Stimulated activated CD8-positive, alpha-beta memory T cell treated with anti-CD3 and anti-CD28 coated beads, Interleukin-15, amount 100 ng/mL, for 48 hours (primary cell): ENCODE measurements around the gene NUDT7.

Experiments
- DNase-seq, 2 donors: peaks; one replicate each; pipeline ENCODE4 v3.0.0-alpha.2; 2020; ENCODE audit warnings: low read depth in 2 of 2

The NUDT7 gene

GRCh38 chr16:77780378-77780837 lies 58.1 kb downstream of the NUDT7 start:
- DNase-seq: no peak

- no peak for DNase-seq
Observed at GRCh38 chr16:77781091-77781490, 58.8 kb downstream of the NUDT7 start.

- no peak for DNase-seq
Observed at GRCh38 chr16:77782694-77783093, 60.4 kb downstream of the NUDT7 start.

- no peak for DNase-seq
Observed at GRCh38 chr16:77784441-77785372, 62.4 kb downstream of the NUDT7 start.

- no peak for DNase-seq
Observed at GRCh38 chr16:77785373-77785764, 63.1 kb downstream of the NUDT7 start.

DNA sequence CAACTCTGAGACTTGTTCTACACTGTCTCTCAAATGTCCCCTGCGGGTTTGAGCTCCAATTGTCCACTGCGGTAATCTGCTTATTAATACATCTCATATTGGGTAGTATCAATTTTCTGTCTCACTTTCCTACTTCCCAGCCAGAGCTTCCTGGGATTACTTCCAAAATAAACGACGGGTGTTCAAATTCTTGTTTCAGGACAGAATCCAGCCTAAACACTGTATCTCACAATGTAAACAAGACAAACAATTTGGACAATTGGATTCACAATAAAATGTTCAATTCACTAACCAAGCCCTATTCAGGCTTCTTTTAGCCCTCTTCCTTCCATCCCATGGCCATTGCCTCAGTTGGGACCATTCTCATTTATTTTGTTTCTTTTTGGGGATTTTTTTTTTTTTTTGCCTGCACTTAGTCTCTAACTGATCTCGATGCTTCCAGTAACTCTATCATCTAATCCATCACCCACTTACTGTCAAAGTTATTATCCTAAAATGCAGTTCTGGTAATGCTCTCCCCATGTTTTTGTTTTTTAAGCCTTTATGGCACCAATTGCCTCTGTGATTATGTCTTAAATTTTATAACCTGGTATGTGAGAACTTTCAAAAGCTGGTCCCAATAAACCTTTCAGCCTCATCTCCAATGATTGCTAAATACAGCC lies 64.0 kb downstream of the NUDT7 start:
- DNase-seq: no peak

- no peak for DNase-seq
Observed at GRCh38 chr16:77787452-77787851, 65.1 kb downstream of the NUDT7 start.

DNA sequence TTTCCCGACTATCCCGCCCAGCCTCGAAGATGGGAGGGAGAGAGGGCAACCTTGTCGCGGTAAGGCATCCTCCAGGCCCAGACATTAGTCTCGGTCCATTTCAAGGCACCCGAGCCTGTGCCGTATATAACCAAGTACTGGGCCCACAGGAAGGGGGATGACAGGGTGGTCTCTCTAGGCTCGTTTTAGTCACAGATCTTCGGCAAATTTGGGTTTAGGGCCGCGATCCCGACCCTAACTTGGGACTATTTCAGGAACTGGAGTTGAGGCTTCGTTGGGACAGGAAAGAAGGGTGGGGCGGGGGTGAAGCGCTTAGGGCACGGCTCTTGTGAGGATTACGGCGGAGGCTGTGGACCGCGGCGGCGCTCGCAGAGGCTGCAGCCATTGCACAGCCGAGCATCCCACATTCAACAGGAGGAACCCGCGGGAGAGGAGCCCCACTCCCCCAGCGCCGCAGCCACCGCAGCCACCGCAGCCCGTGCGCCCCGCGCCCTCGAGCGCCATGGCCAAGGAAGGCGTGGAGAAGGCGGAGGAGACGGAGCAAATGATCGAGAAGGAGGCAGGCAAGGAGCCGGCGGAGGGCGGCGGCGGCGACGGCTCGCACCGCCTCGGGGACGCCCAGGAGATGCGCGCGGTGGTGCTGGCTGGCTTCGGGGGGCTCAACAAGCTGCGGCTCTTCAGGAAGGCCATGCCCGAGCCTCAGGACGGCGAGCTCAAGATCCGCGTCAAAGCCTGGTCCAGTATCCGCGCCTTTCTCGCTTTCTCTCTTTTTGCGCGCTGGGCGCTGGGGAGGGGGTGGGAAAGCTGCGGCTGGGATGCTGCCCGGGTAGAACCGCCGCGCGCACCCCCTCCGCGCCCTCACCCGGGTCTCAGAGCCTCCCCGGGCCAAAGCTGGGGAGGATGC lies 66.1 kb downstream of the NUDT7 start, which contains the start of gene VAT1L:
VAT1L (plus strand) TSS at position 384 of the 904 bp plus-strand sequence; CDS start at position 503, 119 bp downstream.
- DNase-seq: no peak

- no peak for DNase-seq
Observed at GRCh38 chr16:77789085-77790008, 67.0 kb downstream of the NUDT7 start.

GRCh38 chr16:77790009-77790372 lies 67.7 kb downstream of the NUDT7 start:
- DNase-seq: no peak

DNA sequence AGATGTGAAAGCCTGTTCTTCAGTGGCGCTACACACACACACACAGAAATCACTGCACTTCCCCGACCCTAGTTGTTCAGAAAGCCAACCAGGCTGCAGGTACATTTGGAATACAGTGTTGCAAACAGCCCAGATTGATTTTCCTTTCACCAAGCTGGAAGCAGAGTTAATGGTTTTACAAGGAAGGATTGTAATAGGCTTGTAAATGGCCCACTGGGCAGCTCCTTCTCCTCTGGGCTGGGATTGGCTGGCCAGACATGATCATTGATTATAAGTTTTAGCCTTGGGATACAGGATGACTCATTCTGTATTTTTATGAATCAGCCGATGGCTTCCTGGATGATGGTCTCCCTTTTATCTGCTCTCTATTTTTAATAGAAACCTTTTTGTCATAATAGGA lies 68.6 kb downstream of the NUDT7 start:
- no peak for DNase-seq
